GM19043 (cell line): ENCODE measurements around the gene SH2D3C.
"Not testable (repeated sequence)": the region's sequence is repeated elsewhere in the genome, so short reads cannot be mapped to it uniquely, and the experiment has no call there.

ENCODE experiments used
- ATAC-seq: cut with Tn5 transposase; IDR thresholded peaks from one replicate; pipeline ENCODE4 v1.9.1; 2021; ENCODE audit warnings: low read depth; ENCODE audit not compliant: unreplicated experiment

The SH2D3C gene

GRCh38 chr9:127785933-127786772 lies 7.7 kb upstream of the SH2D3C start, which contains the start of gene CDK9:
CDK9 (plus strand) TSS chr9:127786034; CDS start chr9:127786149, 115 bp downstream.
- peak; percentile 57 for ATAC-seq

DNA sequence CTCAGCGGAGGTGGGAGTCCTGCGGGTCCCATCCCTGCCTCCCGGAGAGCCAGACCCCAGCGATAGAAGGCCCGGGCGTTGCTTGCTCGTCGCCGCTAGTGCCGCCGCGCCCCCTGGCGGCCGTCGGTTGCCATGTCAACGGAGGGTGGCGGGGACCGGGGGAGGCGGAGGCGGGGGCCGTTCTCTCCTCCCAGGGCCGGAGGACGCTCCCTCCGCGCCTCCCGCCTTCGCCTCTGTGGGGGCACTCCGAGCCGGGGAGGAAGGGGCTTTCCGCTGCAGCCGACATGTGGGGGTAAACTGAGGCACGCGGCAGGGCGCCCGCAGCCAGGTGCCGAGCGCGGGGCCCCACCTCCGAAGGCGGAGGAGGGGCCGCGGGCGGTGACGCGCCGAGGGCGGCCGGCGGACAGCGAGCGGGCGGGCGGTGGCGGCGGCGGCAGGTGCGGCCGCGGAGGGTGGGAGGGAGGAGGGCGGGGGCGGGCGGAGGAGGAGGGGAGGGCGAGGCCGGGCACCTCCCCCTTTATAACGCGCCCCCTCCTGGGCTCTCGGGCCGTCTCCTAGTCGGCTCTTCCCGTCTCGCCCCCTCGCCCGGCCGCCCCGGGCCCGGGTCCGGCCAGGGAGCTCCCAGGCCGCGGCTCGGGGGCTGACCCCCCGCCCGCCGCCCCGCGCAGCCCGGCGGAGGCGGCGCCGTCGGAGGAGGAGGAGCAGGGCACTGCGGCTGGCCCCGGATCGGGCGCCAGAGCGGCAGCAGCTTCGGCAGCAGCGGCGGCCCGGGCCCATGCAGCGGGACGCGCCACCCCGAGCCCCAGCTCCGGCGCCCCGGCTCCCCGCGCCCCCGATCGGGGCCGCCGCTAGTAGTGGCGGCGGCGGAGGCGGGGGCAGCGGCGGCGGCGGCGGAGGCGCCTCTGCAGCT lies 6.8 kb upstream of the SH2D3C start:
- peak; percentile 42 for ATAC-seq

DNA sequence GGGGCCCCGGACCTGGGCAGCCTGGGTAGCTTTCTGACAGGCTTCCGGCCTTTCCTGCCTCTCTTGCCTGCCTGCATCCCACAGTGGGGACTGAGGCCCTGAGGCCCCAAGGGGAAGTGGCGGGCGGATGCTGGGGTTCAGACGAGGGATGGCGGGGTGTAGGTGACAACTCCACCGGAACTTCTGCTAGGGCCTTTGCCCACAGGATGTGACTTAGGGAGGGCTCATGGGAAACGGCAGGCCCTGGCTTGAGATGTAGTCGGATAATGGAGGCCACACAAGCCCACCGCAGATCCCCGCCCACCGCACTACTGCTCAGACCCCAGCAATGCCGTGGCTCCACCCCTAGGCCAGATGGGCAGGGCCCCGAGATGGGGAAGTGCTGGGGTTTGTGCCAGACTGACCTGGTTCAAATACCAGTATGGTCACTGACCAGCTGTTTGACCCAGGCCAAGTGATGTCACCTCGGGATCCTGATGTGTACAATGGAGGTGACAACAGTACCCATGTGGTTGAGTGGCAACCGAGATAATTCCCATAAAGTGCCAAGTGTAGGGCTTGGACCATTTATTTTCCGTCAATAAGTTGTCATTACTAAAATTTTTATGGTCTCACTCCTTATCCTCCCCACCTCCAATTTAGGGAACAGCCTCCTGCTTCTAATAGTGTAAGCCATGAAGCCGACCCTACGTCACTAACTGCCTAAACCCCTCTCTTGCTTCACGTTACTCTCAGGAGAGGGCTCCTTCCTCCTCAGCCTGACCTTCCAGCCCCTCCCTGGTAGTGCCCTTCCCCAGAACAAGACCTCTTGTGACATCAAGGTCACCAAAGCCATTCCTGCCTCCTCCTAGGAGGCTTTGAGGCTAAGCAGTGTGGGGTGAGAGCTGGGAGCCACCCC lies 4.9 kb upstream of the SH2D3C start:
- no peak for ATAC-seq

DNA sequence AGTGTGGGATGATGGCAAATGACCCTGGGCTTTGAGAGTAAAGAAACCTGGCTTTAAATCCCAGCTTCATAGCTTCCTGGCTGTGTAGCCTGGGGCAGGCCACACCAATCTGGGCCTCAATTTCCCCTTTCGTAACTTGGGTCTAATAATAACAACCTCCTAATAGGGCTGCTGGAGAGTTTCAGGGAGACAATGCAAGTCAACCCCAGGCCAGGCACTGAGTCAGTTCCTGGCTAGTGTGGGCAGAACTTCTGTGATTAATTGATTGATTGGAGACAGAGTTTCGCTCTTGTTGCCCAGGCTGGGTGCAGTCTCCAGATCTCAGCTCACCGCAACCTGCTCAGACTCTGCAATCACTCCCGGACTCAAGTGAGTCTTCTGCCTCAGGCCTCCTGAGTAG lies 3.3 kb upstream of the SH2D3C start:
- ATAC-seq = no peak

GRCh38 chr9:127780909-127781308 lies 2.4 kb upstream of the SH2D3C start:
- not testable (repeated sequence) for ATAC-seq

DNA sequence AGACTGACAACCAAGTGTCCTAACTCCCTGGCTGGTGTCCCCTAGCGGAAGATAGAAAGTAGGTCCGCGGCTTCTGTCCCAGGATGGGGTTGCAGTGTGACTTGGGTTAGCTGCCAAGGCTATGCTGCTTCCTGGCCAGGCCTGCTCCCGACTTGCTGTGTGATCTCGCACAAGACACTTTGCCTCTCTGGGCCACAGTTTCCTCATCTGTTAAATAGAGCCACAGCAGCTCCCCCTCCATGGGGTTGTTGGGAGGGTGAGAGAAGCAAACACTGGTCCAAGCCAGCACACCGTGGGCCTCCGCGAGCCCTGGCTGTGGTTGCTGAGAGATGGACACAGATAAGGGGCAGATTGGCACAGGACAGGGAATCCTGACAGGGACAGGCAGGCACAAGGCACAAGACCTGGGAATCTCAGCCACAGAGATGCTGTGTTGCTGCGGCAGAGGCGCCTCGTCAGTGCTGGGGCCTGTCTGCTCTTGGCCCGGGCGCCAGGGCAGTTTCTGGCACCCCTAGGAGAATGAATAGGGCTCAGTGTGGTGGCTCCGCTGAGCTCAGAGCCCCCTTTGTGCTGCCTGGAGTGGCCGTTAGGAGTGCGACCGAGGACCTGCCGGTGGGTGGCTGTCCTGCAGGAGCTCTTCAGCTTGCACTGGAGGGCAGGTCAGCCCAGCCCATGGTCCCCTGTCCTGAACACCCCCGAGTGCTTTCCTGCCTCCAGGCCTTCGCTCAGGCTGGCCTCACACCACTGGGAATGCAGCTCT lies 1.8 kb upstream of the SH2D3C start:
- ATAC-seq = no peak

DNA sequence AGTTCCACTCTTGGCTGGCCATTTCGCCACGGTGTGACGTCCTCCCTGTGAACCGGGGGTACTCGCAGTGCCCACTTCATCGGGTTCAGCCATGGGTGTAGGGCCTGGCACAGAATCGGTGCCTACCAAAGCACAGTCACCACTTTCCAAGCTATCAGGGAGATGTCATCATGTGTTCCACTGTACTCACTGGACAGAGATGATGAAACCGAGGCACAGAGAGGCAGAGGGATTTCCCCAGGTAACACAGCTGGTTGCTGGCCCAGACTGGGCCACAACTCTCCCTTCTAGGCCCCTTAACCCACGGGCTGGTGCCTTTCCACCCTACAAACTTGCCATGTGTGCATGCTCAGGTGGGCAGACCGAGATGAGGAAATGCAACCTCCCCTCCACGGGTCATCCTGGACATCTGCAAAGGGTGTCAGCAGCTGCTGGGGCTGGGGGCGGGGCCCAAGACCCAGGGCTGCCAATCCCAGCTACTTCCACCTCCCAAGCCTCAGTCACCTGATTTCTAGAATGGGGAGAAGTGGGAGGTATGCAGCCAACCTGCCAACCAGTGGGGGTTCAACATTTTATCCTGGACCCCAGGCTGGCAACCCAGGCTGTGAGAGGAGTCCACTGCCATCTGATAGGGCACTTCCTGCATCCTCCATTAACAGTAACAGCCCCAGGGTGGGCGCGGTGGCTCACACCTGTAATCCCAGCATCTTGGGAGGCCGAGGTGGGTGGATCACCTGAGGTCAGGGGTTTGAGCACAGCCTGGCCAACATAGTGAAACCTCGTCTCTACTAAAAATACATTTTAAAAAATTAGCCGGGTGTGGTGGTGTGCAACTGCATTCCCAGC lies 893 bp upstream of the SH2D3C start:
- no peak for ATAC-seq

DNA sequence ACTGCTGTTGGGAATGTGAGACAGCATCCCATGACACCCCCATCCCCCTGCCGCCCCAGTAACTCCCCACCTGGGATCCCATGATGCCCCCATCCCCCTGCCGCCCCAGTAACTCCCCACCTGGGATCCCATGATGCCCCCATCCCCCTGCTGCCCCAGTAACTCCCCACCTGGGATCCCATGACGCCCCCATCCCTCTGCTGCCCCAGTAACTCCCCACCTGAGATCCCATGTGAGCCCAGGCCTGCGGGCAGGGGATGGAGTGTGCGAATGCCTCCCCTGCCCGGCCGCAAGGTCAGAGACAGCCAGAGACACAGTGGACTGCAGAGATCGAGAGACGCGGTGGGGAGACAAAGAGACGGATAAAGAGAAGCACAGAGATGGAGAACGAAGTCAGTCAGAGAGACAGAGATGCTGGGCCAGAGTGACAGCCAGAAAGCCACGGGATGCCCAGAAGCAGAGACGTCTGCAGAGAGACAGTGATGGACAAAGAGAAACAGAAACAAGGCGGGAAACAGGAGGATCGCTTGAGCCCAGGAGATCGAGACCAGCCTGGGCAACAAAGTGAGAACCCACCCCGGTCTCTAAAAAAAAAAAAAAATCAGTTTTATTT lies 992 bp downstream of the SH2D3C start:
- ATAC-seq = no peak

DNA sequence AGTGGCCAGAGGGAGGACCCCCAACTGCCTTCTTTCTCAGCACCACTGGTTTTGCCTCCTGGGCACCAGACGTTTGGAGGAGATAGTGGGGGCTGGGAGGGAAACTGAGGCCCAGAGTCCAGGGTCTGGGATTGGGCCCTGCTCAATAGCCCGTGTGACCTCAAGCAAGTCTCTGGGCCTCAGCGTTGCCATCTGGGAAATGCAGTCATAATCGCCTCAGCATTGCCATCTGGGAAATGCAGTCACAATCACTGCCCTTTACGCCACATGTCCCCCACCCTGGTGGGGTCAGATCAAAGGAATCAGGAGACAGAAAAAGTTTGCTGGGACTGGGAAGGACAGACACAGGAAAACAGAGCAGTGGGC lies 1.6 kb downstream of the SH2D3C start:
- no peak for ATAC-seq

- ATAC-seq = no peak
These were observed 2.1 kb downstream of the SH2D3C start for GRCh38 chr9:127776195-127776923.

DNA sequence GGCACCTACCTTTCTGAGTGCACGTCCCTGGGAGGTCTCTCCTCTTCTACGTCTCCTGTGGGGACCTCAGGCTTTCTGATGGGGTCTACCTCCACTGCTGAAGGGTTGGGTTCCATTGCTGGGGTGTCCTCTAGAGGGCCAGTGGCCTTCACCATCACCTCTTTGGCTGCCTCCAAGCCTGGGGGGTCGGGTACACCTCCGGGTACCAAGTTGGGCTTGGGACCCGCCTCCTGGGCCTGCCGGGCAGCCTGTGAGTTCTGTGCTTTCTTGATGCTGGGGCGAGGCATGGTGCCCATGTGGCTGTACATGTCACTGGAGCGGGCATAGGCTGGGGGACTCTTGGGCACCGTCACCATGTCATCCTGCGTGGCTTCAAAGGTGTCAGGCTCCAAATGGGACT lies 4.5 kb downstream of the SH2D3C start:
- ATAC-seq = no peak

GRCh38 chr9:127773272-127773671 lies 5.2 kb downstream of the SH2D3C start:
- ATAC-seq = no peak

GRCh38 chr9:127772603-127773002 lies 5.9 kb downstream of the SH2D3C start:
- no peak for ATAC-seq

DNA sequence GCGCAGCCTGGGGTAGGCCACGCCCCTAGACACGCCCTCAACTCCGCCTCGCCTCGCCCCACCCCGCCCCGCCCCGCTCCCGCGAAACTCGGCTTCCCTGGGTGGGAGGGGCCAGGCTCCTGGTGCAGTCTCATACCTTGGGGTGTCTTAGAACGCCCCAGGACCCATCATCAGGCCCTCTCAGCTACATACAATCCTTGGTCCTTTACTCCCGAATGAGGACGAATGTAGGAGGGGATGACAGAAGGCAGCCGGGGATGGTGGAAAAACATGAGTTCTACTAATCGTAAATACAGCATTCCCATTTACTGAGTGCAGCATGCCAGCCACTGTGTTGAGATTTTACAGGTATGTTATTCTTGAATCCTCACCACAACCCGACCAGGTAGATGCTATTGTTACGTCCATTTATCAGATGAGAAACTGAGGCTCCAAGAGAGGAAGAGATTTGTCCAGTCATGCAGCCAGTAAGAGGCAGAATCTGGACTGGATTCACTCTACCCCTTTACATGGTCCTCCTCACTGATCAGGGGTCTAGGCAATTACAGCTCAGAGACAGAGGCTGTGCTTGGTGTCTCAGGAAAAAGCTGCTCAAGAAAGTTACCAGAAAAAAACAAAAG lies 6.8 kb downstream of the SH2D3C start:
- ATAC-seq = no peak

DNA sequence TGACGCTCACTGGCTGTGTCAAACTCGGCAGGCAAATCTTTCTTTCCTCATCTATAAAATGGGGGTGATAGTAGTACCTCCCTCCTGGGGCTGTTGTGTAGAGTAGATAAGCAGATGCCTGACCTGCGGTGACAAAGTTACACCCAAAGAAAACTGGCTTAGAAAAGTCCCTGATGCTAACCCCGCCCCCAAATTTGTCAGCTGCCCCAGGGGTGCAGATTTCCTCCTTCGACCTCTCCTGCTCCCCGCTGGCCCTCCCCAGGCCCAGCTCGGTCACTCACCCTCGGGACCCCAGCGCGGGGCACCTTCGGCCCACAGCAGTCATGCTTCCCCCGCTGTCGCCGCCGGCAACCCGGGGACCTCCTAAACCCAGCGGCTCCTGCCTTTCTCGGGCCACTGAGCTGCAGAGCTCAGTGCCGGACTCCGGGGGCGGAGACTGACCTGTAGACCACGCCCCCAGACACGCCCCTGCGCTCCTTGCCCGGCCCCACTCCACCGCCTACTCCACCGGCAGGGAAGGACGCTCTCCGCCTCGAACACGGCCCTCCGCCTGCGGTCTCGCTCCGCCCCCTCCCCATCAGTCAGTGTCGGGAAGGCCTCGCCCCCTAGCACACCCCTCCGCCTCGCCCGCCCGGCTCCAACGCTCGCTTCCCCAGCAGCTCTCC lies 7.4 kb downstream of the SH2D3C start:
- peak; percentile 87 for ATAC-seq

- ATAC-seq = no peak
These were observed 7.9 kb downstream of the SH2D3C start for GRCh38 chr9:127770583-127770904.

- ATAC-seq = no peak
These were observed 8.4 kb downstream of the SH2D3C start for GRCh38 chr9:127769929-127770582.
